ENCODE results near the gene CDCP1.

DNA sequence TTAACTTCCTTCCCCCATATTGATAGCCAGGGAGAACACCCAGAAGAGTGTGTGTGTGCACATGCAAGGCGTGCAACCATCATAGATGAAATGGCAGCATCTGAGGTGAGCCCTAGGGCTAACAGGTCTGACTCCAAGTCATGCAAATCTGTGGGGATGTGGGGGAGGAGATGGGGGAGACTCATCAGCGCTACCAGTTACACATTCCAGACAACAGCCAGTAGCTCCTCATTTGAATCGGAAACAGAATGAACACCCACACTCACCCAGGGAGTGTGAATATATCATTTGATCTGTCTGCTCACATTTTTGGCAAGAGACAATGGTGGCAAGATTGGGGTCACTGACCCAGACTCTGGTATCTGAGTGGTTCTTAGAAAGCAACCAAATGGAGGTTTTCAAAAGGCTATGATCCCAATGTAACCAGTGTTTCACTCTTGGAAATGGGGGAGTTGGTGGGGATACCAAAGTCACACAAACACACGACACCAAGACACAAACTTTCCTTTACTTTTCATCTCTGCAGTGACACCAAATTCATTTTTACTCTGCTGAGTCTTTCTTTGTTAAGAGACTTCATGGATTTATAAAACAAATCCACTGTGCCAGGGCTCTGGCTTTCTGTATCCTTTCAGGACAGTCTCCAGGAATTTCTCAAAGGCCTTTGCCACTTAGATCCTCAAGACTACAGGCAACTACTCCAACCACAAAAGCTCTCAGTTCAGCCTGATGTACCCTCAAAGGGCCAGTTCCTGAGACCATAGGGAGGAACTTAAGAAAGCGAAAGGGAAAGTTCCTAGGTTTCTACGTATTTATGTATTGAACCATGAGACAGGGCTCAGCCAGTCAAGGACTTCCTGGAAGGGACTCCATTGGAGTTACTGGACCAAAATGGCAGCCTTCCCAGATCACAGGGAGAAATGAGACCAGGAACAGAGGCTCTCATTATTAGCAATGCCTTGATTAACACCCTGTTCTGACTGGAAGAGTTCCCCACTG, 2.2 kb downstream of the CDCP1 start:
- TF ChIP-seq, protein P1, sequence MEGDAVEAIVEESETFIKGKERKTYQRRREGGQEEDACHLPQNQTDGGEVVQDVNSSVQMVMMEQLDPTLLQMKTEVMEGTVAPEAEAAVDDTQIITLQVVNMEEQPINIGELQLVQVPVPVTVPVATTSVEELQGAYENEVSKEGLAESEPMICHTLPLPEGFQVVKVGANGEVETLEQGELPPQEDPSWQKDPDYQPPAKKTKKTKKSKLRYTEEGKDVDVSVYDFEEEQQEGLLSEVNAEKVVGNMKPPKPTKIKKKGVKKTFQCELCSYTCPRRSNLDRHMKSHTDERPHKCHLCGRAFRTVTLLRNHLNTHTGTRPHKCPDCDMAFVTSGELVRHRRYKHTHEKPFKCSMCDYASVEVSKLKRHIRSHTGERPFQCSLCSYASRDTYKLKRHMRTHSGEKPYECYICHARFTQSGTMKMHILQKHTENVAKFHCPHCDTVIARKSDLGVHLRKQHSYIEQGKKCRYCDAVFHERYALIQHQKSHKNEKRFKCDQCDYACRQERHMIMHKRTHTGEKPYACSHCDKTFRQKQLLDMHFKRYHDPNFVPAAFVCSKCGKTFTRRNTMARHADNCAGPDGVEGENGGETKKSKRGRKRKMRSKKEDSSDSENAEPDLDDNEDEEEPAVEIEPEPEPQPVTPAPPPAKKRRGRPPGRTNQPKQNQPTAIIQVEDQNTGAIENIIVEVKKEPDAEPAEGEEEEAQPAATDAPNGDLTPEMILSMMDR (IDR thresholded peaks at IDR 0.05) = no peak
- no peak for TF ChIP-seq POLR2A (IDR thresholded peaks at IDR 0.05)
